CD4-positive, alpha-beta T cell treated with Interferon alpha-2 for 1 hour (primary cell): ENCODE data around the gene VPS37C.

Source experiments
- DNase-seq, 2 donors: peaks; one replicate each; pipeline ENCODE4 v3.0.0-alpha.2; 2020 to 2022

Gene VPS37C

GRCh38 chr11:61131586-61131985 is 29.6 kb downstream of the VPS37C start:
- DNase-seq, result no peak

- DNase-seq, result no peak
Observed at GRCh38 chr11:61131186-61131585, 30.0 kb downstream of the VPS37C start.

GRCh38 chr11:61129639-61130523 is 31.3 kb downstream of the VPS37C start:
- DNase-seq, result peak; percentile 88 to 91

GRCh38 chr11:61128947-61129638 is 32.1 kb downstream of the VPS37C start:
- no peak for DNase-seq

DNA sequence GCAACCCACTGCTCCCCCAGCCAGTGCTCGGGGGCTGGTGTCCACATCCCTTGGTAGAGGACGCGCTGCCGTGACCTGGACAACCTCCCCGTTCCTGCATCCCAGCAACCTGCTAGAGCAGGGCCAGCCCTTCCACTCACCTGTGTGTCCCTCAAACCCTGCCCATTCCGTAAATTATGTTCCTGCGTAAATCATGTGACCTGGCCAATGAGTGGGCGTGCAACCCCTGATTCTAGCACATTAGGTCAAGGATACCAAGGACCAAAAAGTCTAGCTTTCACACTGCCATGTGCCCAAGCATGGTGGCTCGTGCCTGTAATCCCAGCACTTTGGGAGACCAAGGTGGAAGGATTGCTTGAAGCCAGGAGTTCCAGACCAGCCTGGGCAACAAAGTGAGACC is 33.2 kb downstream of the VPS37C start:
- DNase-seq, result no peak

DNA sequence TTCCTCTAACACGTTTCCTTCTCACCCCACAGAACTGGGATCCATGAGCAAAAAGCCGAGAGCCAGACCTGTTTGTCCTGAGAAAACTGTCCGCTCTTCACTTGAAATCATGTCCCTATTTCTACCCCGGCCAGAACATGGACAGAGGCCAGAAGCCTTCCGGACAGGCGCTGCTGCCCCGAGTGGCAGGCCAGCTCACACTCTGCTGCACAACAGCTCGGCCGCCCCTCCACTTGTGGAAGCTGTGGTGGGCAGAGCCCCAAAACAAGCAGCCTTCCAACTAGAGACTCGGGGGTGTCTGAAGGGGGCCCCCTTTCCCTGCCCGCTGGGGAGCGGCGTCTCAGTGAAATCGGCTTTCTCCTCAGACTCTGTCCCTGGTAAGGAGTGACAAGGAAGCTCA is 35.0 kb downstream of the VPS37C start:
- no peak for DNase-seq

GRCh38 chr11:61125310-61125684 is 35.9 kb downstream of the VPS37C start:
- DNase-seq, result no peak

- DNase-seq, result no peak
Observed at GRCh38 chr11:61124574-61125309, 36.5 kb downstream of the VPS37C start.

GRCh38 chr11:61123775-61124571 is 37.3 kb downstream of the VPS37C start:
- no peak for DNase-seq

- no peak for DNase-seq
Observed at GRCh38 chr11:61122761-61123160, 38.5 kb downstream of the VPS37C start.

DNA sequence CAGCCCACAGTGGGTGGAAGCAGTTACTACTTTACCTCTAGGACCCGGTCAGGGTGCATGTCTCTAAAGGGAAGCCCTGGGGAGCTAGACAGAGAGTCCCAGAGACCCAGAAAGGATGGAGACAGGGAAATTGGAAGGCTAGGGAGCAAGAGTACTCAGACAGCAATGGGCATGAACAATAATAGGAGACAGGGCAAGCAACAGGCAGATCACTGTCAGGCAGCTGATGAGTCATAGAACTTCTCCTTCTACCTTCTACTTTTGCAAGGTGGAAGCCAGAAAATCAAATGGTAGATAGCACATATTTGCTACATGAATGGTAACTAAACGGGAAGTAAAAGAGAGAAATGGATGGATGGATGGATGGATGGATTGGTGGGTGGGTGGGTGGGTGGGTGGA is 39.3 kb downstream of the VPS37C start:
- no peak for DNase-seq

- no peak for DNase-seq
Observed at GRCh38 chr11:61121192-61121831, 39.9 kb downstream of the VPS37C start.

GRCh38 chr11:61120706-61121191 is 40.5 kb downstream of the VPS37C start:
- DNase-seq, result peak; percentile 69 to 78

DNA sequence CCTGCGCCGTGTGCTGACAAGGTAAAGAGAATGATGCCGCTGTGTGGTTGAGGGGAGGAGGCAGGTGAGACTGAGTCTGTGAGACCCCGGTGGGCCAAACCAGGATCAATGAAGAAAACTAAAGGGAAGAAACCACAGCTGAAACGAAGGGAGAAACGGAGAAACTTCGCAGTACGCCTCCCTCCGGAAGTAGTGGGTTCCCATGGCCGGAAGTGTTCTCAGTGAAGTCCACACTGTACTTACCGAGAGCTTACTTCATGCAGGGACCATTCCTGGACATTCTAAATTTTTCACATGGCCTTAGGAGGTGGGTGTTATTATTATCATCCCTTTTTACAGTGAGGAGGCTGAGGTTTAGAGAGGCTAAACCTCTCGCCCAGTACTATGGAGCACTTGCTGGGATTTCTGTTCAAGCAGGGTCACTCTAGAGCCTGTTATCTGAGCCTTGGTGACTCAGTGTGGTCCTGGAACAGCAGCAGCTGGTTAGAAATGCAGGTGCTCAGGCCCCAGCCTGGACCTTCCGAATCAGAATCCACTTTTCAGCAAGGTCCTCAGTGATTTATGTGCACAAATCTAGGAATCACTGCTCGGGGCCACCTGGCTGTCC is 41.0 kb downstream of the VPS37C start:
- DNase-seq, result no peak

GRCh38 chr11:61119571-61119970 is 41.7 kb downstream of the VPS37C start:
- no peak for DNase-seq

DNA sequence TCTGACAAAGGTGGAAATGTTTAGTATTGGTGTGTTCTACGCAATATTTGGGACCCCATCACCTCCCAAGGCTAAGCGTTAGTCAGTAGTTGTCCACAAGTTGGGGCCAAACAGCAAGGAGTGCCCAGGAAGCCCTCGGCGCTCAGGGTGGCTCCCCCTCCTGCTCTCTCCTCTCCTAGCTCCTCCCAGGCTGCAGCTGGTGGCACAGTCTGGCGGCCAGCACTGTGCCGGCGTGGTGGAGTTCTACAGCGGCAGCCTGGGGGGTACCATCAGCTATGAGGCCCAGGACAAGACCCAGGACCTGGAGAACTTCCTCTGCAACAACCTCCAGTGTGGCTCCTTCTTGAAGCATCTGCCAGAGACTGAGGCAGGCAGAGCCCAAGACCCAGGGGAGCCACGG is 42.2 kb downstream of the VPS37C start:
- no peak for DNase-seq

DNA sequence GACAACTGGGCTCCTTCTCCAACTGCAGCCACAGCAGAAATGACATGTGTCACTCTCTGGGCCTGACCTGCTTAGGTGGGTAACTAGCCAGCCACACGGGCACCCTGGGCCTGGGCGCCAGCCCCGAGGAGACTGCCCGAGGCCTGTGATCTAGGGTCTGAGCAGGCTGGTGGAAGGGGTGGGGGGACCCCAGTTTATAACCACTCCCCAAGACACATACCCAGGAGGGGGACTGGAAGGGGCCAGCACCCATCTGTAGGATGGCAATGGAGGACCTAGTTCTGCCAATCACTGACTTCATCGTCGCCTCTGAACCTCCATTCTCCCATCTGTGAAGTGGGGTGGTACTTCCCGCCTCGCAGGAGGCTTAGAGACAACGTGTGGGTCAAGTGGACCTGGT is 42.8 kb downstream of the VPS37C start:
- no peak for DNase-seq

DNA sequence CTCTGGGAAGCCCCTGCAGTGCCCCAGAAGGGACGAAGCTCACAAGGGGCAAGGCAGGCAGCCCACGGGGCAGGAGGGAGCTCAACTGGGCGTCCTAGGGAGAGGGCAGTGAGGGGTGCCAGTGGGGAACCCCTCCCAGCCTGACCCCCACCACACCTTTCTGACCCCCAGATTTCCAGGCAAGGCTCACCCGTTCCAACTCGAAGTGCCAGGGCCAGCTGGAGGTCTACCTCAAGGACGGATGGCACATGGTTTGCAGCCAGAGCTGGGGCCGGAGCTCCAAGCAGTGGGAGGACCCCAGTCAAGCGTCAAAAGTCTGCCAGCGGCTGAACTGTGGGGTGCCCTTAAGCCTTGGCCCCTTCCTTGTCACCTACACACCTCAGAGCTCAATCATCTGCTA is 43.2 kb downstream of the VPS37C start:
- DNase-seq, result no peak

DNA sequence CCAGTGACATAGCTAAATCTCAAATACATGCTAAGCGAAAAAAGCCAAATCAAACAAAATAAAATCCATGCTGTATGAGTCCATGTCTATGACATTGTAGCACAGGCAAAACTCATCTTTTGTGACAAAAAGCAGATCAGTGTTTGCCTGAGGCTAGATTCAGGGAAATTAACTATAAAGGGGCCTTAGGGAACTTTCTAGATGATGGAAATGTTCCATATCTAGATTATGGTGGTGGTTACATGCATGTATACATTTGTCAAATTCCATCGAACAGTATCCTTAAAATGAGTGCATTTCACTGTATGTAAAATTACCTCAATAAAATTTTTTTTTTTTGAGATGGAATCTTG is 44.1 kb downstream of the VPS37C start:
- no peak for DNase-seq

DNA sequence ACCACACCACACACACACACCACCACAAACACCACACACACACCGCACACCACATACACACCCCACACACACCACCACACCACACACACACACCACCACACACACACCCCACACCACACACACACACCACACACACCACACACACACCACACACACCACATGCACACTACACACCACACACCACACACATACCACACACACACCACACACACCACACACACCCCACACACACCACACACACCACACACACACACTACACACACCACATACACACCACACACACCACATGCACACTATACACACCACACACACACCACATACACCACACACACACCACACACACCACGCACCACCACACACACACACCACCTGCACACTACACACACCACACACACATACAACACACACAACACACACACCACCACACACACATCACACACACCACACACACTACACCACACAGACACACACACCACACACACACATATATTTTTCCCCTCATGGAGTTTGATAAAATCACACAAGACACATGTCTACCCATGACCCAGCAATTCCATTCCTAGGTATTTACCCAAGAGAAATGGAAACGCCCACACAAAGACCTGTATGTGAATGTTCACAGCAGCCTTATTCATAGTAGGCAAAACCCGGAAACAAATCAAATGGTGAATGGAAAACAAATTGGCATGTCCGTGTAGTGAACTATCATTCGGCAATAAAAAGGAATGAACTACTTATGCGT is 44.6 kb downstream of the VPS37C start:
- DNase-seq, result no peak
